Large intestine (tissue), 3 donors: ENCODE data around the gene IFFO2. TPM values are rescaled to one million over a fixed set of nuclear protein-coding genes. Genes with fewer than 3 reads are reported as not detected.

ENCODE experiments used
- DNase-seq, 2 donors: peaks; one replicate each; pipeline versions ENCODE4 v3.0.0 to v3.0.0-alpha.2; 2013
- H3K27ac ChIP-seq: one replicate; pipeline ENCODE4 v1.5.1; 2013; ENCODE audit warnings: low read length
- H3K27me3 ChIP-seq: 2 replicates; pipeline ENCODE4 v1.6.1; 2013; ENCODE audit warnings: low read length; ENCODE audit not compliant: control insufficient read depth, insufficient read depth
- H3K36me3 ChIP-seq: 2 replicates; pipeline ENCODE4 v1.6.1; 2013; ENCODE audit warnings: low read length; ENCODE audit not compliant: control insufficient read depth, insufficient read depth
- H3K4me1 ChIP-seq: one replicate; pipeline ENCODE4 v1.6.1; 2013; ENCODE audit warnings: low read length; ENCODE audit not compliant: control insufficient read depth, insufficient read depth
- H3K4me3 ChIP-seq: one replicate; pipeline ENCODE4 v1.5.1; 2013; ENCODE audit warnings: low read length
- H3K9me3 ChIP-seq: one replicate; pipeline ENCODE4 v1.6.1; 2013; ENCODE audit warnings: mild to moderate bottlenecking, low read depth, low read length, moderate library complexity; ENCODE audit not compliant: control insufficient read depth
- WGBS: methylation state at CpG from one replicate; pipeline ENCODE4 v1.1.5; 2013; ENCODE audit warnings: low lambda C conversion rate; ENCODE audit not compliant: insufficient coverage; 5-methylcytosine and 5-hydroxymethylcytosine counted together
- polyA plus RNA-seq: library from polyadenylated mRNA; unstranded; fragments of 120-200 nt; gene quantifications from one replicate; pipeline ENCODE4 v1.2.1, GENCODE V29; 2013

The IFFO2 gene
- polyA plus RNA-seq, 1 donor = 3.4 TPM

DNA sequence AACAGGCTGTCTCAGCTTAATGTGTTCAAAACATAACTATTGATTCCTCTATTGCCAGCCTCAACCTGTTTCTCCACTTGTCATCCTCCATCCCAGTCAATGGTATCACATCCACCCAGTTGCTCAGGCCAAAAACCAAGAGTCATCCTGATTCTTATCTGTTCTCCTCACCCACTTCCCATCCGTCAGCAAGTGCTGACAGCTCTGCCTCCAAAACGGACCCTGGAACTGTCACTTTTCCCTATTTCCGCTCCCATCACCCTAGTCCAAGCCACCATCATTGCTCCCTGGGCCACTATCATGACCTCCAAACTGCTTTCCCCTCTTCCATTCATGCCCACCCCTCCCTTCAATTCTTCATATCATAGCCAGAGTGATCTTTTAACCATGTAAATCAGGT, 36.2 kb upstream of the IFFO2 start:
- no peaks in the 10 kb centered on the region for H3K36me3 ChIP-seq
- 83% methylated on average over 3 of the region's 3 CpGs for WGBS

DNA sequence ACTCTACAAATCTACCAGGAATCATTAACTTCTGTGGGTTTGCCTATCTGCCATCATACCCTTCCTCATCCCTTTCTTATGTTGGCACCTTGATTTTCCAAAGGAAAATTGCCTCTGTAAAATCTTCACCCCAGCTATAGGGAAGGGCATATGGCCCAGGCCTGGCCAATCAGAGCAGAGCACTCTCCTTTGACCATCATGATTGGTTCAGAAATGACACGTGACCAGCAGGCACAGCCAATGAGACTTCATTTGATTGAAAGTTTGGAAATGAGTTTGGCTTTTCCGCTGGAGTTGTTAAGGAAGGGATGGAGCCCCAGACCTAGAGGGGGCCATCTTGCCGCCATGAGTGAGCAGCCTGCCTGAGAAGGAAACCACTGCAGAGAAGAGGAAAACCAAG, 35.1 kb upstream of the IFFO2 start:
- Histone ChIP-seq H3K36me3 (no peaks in the 10 kb centered on the region), H3K4me3 (no peak overlapping the region), H3K9me3 (no peaks in the 10 kb centered on the region), H3K27me3 (no peaks in the 10 kb centered on the region), H3K27ac (no peak overlapping the region), H3K4me1 (no peaks in the 10 kb centered on the region)
- 100% methylated on average over 1 of the region's 3 CpGs for WGBS
- DNase-seq = no peak

More for the DNA sequence above, 36.2 kb upstream of the IFFO2 start:
- H3K27me3 ChIP-seq = no peaks in the 10 kb centered on the region
- H3K4me3 ChIP-seq = no peak overlapping the region
- no peak overlapping the region for H3K27ac ChIP-seq
- no peaks in the 10 kb centered on the region for H3K9me3 ChIP-seq
- H3K4me1 ChIP-seq = no peaks in the 10 kb centered on the region
- no peak for DNase-seq

DNA sequence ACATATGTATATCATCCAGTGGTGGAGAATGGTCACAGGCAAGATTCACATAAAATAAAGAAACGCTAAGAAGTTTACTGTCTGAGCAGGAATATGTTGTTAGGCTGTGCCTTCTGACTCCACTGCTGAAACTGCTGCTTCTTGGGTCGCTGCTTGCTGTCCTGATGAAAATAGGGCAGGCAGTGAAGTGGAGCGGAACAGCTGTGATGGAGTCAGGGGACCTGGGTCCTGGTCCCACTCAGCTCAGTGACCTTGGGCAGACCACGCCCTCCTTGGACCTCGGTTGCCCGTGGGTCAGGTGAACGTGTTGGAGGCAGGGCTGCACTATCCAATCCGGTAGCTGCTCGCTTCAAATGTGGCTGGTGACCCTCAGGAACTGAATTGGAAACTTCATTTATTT, 33.4 kb upstream of the IFFO2 start:
- no peak overlapping the region for H3K4me3 ChIP-seq
- no peaks in the 10 kb centered on the region for H3K36me3 ChIP-seq
- no peaks in the 10 kb centered on the region for H3K27me3 ChIP-seq
- H3K4me1 ChIP-seq = no peaks in the 10 kb centered on the region
- no CpG with 5 or more reads among the region's 9 CpGs for WGBS
- no peak overlapping the region for H3K27ac ChIP-seq
- no peaks in the 10 kb centered on the region for H3K9me3 ChIP-seq
- no peak for DNase-seq

DNA sequence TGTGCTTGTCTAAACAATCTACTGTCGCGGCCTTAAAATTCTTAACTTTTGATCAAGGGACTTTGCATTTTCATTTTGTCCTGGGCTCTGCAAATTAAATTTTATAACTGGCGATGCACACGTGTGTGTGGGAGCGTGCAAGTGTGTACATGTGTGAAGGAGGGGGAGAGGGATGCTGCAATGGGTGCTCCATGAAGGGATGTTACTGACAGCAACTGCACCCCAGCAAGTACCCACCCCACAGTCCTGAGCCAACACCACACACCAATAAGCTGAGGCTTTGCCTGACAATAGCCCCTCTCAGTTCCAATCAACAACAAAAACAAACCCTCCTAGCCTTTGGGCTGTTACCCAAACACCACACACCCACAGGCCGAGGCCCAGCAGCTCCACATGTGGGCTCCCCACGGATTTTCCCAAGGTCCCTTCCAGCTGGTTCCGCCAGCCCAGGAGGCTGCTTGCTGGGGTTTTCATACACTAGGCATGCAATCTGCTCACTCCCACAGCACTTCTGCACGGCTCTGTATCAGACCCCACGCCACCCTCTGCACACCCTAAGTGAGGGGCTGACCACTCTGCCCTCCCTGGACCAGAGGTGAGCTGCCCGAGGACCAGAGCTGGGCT, 32.8 kb upstream of the IFFO2 start:
- no peak for DNase-seq
- Histone ChIP-seq H3K9me3 (no peaks in the 10 kb centered on the region), H3K27me3 (no peaks in the 10 kb centered on the region), H3K36me3 (no peaks in the 10 kb centered on the region), H3K27ac (no peak overlapping the region), H3K4me3 (no peak overlapping the region), H3K4me1 (no peaks in the 10 kb centered on the region)
- WGBS = no CpG with 5 or more reads among the region's 11 CpGs

DNA sequence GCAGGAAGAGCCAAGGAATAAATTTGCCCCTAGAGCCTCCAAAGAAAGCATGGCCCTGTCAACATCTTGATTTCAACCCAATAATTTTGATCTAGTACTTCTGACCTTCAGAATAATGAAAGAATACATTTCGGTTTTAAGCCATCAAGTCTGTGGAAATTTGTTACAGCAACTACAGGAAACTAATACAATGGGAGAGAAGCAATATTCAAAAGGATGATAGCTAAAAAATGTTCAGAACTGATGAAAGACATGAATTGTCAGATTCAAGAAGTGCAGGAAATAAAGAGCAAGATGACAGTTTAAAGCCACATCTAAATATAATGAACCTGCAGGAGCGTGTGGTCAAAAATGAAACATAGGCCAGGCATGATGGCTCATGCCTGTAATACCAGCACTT, 24.8 kb upstream of the IFFO2 start:
- Histone ChIP-seq H3K9me3 (no peaks in the 10 kb centered on the region), H3K27me3 (peaks cover 5% of the 10 kb centered on the region), H3K4me1 (no peaks in the 10 kb centered on the region), H3K4me3 (no peak overlapping the region), H3K36me3 (no peaks in the 10 kb centered on the region), H3K27ac (no peak overlapping the region)
- no CpG with 5 or more reads among the region's 2 CpGs for WGBS
- DNase-seq = no peak

DNA sequence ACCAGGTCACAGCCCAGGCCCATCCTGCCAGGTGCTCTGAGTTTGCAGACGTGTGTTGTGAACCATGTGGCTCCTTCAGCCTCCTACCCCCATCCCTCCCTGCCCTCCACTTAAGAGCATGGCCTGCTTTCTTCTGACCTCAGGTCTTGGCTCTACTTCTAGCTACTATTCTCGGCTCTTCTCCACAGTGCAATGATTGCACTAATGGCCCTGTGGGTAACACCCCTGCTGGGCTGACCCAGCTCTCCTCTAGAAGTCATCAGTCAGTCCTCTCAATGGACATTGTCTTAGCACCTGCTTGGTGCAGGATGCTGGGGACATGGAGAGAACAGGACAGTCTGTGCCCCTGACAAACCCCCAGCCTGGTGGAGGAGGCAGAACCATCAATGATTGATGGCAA, 22.2 kb upstream of the IFFO2 start:
- no CpG with 5 or more reads among the region's 2 CpGs for WGBS

DNA sequence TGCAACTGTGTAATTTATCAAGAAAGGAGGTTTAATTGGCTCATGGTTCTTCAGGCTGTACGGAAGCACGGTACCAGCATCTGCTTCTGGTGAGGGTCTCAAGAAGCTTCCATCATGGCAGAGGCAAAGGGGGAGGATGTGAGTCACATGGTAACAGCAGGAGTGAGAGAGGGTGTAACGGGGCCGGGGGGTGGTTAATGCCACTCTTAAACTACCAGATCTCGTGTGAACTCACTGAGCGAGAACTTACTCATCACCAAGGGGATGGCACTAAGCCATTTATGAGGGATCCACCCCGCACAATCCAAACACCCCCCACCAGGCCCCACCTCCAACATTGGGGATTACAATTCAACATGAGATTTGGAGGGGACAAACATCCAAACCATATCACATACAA, 21.0 kb upstream of the IFFO2 start:
- peaks cover 5% of the 10 kb centered on the region for H3K27me3 ChIP-seq
- DNase-seq = no peak
- WGBS = no CpG with 5 or more reads among the region's 7 CpGs

More for the DNA sequence above, 22.2 kb upstream of the IFFO2 start:
- DNase-seq = no peak
- Histone ChIP-seq H3K4me1 (no peaks in the 10 kb centered on the region), H3K9me3 (no peaks in the 10 kb centered on the region), H3K4me3 (no peak overlapping the region), H3K36me3 (no peaks in the 10 kb centered on the region), H3K27me3 (peaks cover 5% of the 10 kb centered on the region), H3K27ac (no peak overlapping the region)

DNA sequence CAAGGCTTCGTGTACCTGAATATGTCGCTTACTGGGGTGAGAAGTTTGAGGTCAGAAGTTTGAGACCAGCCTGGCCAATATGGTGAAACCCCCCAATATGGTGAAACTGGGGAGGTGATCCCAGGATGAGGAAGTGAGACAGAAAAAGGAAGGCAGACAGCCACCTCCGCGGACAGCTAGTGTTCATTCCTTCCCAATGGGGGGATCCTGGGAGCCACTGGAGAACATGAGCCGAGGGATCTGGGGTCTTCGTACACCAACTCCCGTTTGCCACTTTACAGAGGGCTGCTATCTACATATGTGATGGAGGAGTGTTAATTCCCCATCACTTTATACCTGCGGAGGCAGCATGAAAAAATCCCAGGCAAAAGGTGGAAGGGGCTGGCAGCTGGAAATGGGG, 19.6 kb upstream of the IFFO2 start:
- DNase-seq = no peak
- Histone ChIP-seq H3K4me1 (no peaks in the 10 kb centered on the region), H3K9me3 (no peaks in the 10 kb centered on the region), H3K27me3 (peaks cover 5% of the 10 kb centered on the region), H3K36me3 (no peaks in the 10 kb centered on the region), H3K27ac (no peak overlapping the region), H3K4me3 (no peak overlapping the region)
- no CpG with 5 or more reads among the region's 8 CpGs for WGBS

More for the DNA sequence above, 21.0 kb upstream of the IFFO2 start:
- H3K4me3 ChIP-seq = no peak overlapping the region
- no peaks in the 10 kb centered on the region for H3K36me3 ChIP-seq
- no peaks in the 10 kb centered on the region for H3K4me1 ChIP-seq
- H3K27ac ChIP-seq = no peak overlapping the region
- H3K9me3 ChIP-seq = no peaks in the 10 kb centered on the region

DNA sequence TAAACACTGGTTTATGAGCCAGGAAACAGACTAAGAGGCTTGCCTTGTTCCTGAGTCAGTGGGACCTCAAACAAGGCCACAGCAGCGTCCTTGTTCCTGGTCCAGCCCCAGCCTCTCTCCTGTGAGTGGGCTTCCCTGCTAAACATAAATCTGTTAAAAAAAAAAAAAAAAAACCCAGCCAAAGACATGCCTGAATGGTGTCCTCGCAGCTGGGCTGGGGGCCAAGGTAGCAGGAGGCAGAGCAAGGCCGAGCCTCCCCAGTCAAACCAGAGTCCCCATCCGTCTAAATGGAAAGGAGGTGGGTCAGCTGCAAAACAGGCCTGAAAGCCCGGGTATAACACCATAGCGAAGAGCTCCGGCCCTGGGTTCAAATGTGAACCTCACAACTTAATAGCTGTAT, 18.1 kb upstream of the IFFO2 start:
- no peak for DNase-seq
- no peak overlapping the region for H3K27ac ChIP-seq
- no peak overlapping the region for H3K4me3 ChIP-seq
- H3K36me3 ChIP-seq = no peaks in the 10 kb centered on the region
- no CpG with 5 or more reads among the region's 7 CpGs for WGBS
- H3K9me3 ChIP-seq = no peaks in the 10 kb centered on the region
- H3K27me3 ChIP-seq = peaks cover 7% of the 10 kb centered on the region
- H3K4me1 ChIP-seq = no peaks in the 10 kb centered on the region

DNA sequence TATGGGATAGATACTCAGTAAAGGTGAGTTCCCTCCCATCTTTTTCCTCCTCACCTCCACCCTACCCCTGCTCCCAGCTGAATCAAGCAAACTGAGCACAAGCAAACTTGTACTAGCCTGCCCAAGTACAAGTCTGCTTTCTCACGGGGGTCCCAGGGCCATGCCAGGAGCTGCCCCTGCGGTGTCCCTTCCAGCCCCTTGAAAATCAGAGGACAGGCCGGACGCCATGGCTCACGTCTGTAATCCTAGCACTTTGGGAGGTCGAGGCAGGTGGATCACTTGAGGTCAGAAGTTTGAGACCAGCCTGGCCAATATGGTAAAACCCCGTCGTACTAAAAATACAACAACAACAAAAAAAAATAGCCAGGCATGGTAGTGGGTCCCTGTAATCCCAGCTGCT, 17.5 kb upstream of the IFFO2 start:
- Histone ChIP-seq H3K36me3 (no peaks in the 10 kb centered on the region), H3K4me1 (no peaks in the 10 kb centered on the region), H3K27ac (no peak overlapping the region), H3K4me3 (no peak overlapping the region), H3K27me3 (peaks cover 7% of the 10 kb centered on the region), H3K9me3 (no peaks in the 10 kb centered on the region)
- no peak for DNase-seq
- no CpG with 5 or more reads among the region's 8 CpGs for WGBS

DNA sequence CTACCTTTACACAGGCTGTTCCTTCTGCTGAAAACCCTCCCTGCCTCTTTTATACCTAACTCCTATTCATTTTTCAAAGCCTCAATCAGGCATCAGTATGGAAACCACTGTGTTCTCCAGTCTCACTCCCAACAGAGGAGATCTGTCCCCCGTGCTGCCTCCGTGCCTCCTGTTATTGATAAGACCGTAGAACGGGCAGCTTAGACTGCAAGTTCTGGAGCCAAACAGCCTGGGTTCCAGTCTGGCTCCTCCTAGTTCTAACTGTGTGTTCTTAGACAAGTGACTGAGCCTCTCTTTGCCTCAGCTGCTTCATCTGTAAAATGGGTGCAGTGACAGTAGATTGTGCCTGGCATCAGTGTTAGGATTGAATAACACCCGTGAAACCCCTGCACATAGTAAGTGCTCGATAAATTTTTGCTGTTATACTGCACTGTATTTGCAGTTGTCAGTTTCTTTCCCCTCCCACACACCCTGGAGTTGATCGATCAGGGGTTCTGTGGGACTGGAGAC, 17.0 kb upstream of the IFFO2 start:
- Histone ChIP-seq H3K27me3 (peaks cover 3% of the 10 kb centered on the region), H3K9me3 (no peaks in the 10 kb centered on the region), H3K4me3 (no peak overlapping the region), H3K4me1 (no peaks in the 10 kb centered on the region), H3K36me3 (no peaks in the 10 kb centered on the region), H3K27ac (no peak overlapping the region)
- no peak for DNase-seq
- no CpG with 5 or more reads among the region's 7 CpGs for WGBS
